A549 (cell line): Measurements from ENCODE around the gene PGM2L1. TPM values are rescaled to one million over a fixed set of nuclear protein-coding genes. Genes with fewer than 3 reads are reported as not detected.
A peak's percentile ranks its signal among the peaks of the same experiment; 100 is the strongest.

Experiments used
- ATAC-seq, 2 experiments: fragments of 200-7000 bp in 1 of 2; fragments of >200 bp in 1 of 2; cut with Nextera tagmentation in 1 of 2; cut with Tn5 transposase in 1 of 2; 3 replicates each; pipeline versions ENCODE4 v1.8.0 to v1.9.1; 2018 to 2020; ENCODE audit warnings: mild to moderate bottlenecking in 1 of 2, moderate library complexity in 1 of 2
- CTCF ChIA-PET: fragments of 300-600 bp; sonication (Branson Sonifier 250); formaldehyde crosslinking; extraction: SDS; loops from one replicate; lab custom pipeline; 2021; ENCODE audit warnings: antibody characterized with exemption, inconsistent platforms; lab: Yijun Ruan, JAX
- POLR2A ChIA-PET: fragments of 350-600 bp; formaldehyde crosslinking; extraction: SDS; loops from one replicate; lab custom pipeline; 2021; ENCODE audit warnings: antibody characterized with exemption, inconsistent platforms; lab: Yijun Ruan, JAX
- DNase-seq, 2 experiments: peaks; one replicate each; pipeline versions ENCODE4 v3.0.0 to v3.0.0-alpha.2; 2011 to 2016; ENCODE audit warnings: low read depth in 1 of 2, low spot score in 1 of 2
- FAIRE-seq: peaks from 2 replicates; lab custom pipeline; 2011; peaks lifted over from hg19 to GRCh38; lab: Jason Lieb, UNC
- H3K27ac ChIP-seq, 2 experiments: fragments of >200 bp; sonication (Bioruptor Twin); formaldehyde crosslinking; 3 replicates each; pipeline ENCODE4 v1.5.1; 2016 to 2017
- H3K4me1 ChIP-seq: fragments of >200 bp; sonication (Bioruptor Twin); formaldehyde crosslinking; 3 replicates; pipeline ENCODE4 v1.6.1; 2016
- H3K4me2 ChIP-seq: fragments of >200 bp; sonication (Bioruptor Twin); formaldehyde crosslinking; 3 replicates; pipeline ENCODE4 v1.6.1; 2016
- H3K4me3 ChIP-seq: fragments of >200 bp; sonication (Bioruptor Twin); formaldehyde crosslinking; 3 replicates; pipeline ENCODE4 v1.5.1; 2016
- H3K9me3 ChIP-seq: fragments of >200 bp; sonication (Bioruptor Twin); formaldehyde crosslinking; 3 replicates; pipeline ENCODE4 v1.6.1; 2016
- ATOH8 ChIP-seq: fragments of 250-450 bp; sonication (Bioruptor Pico); IDR thresholded peaks from 2 replicates; pipeline ENCODE4 v1.5.0; 2020; ENCODE audit warnings: low read depth, mild to moderate bottlenecking, moderate library complexity
- BCL3 ChIP-seq: fragments of >200 bp; sonication (Bioruptor Twin); formaldehyde crosslinking; IDR thresholded peaks from 3 replicates; pipeline ENCODE4 v1.6.1; 2016
- BHLHE40 ChIP-seq: IDR thresholded peaks from 2 replicates; pipeline ENCODE4 v1.6.1; 2012; ENCODE audit warnings: low read depth, low read length, inconsistent platforms
- CBX8 ChIP-seq: fragments of 200-600 bp; sonication (generic); IDR thresholded peaks from 2 replicates; pipeline ENCODE4 v1.6.1; 2016
- CTCF ChIP-seq: fragments of >200 bp; sonication (Bioruptor Twin); formaldehyde crosslinking; IDR thresholded peaks from 3 replicates; pipeline ENCODE4 v1.5.1; 2016
- EHF ChIP-seq: fragments of 250-450 bp; sonication (Bioruptor Pico); IDR thresholded peaks from 2 replicates; pipeline ENCODE4 v1.5.0; 2020; ENCODE audit warnings: mild to moderate bottlenecking
- EHMT2 ChIP-seq: fragments of 200-600 bp; sonication (generic); IDR thresholded peaks from 2 replicates; pipeline ENCODE4 v1.6.1; 2016; ENCODE audit warnings: antibody characterized with exemption, low read depth, mild to moderate bottlenecking, moderate library complexity
- FOSL2 ChIP-seq, 2 experiments: fragments of 450-650 bp in 1 of 2; fragments of >200 bp in 1 of 2; sonication (Bioruptor Twin) in 1 of 2; formaldehyde crosslinking; IDR thresholded peaks; 2 replicates each; pipeline versions ENCODE4 v1.5.0 to v1.6.1; 2016 to 2020; ENCODE audit warnings: mild to moderate bottlenecking in 1 of 2, moderate library complexity in 1 of 2
- HDAC2 ChIP-seq: fragments of 200-600 bp; sonication (generic); IDR thresholded peaks from 2 replicates; pipeline ENCODE4 v1.6.1; 2016
- HES2 ChIP-seq: fragments of >200 bp; sonication (Bioruptor Twin); formaldehyde crosslinking; IDR thresholded peaks from 2 replicates; pipeline ENCODE4 v1.6.1; 2016
- JUN ChIP-seq, 2 experiments: fragments of >200 bp; sonication (Bioruptor Twin); formaldehyde crosslinking; IDR thresholded peaks; 2 replicates in 1 of 2; 3 replicates in 1 of 2; pipeline ENCODE4 v1.6.1; 2016 to 2017
- KDM5A ChIP-seq: fragments of 200-600 bp; sonication (generic); IDR thresholded peaks from 2 replicates; pipeline ENCODE4 v1.6.1; 2016; ENCODE audit warnings: antibody characterized with exemption, mild to moderate bottlenecking
- MAFK ChIP-seq: fragments of 450-650 bp; IDR thresholded peaks from 2 replicates; pipeline ENCODE4 v1.6.1; 2014; ENCODE audit not compliant: partially characterized antibody
- MAX ChIP-seq: IDR thresholded peaks from 2 replicates; pipeline ENCODE4 v1.6.1; 2012
- MAZ ChIP-seq: fragments of 150-350 bp; IDR thresholded peaks from 2 replicates; pipeline ENCODE4 v1.6.1; 2014; ENCODE audit warnings: antibody characterized with exemption, low read depth, low read length, borderline replicate concordance
- MYC ChIP-seq: IDR thresholded peaks from 2 replicates; pipeline ENCODE4 v1.6.1; 2012; ENCODE audit warnings: mild to moderate bottlenecking, inconsistent platforms, low read length, improper control_type of control experiment, borderline replicate concordance
- NR3C1 ChIP-seq: fragments of >200 bp; sonication (Bioruptor Twin); formaldehyde crosslinking; IDR thresholded peaks from 3 replicates; pipeline ENCODE4 v1.6.1; 2017
- PBX3 ChIP-seq: IDR thresholded peaks from 2 replicates; pipeline ENCODE4 v1.6.1; 2012
- RAD21 ChIP-seq, 2 experiments: fragments of >200 bp in 1 of 2; sonication (Bioruptor Twin) in 1 of 2; formaldehyde crosslinking in 1 of 2; IDR thresholded peaks in 1 of 2; conservative IDR thresholded peaks in 1 of 2; 2 replicates in 1 of 2; 3 replicates in 1 of 2; pipeline ENCODE4 v1.6.1; 2012 to 2018; ENCODE audit warnings: inconsistent platforms in 1 of 2
- RARB ChIP-seq: fragments of 250-450 bp; sonication (Bioruptor Pico); IDR thresholded peaks from 2 replicates; pipeline ENCODE4 v1.8.0; 2021; ENCODE audit warnings: mild to moderate bottlenecking, moderate library complexity
- SMC3 ChIP-seq: fragments of >200 bp; sonication (Bioruptor Twin); formaldehyde crosslinking; IDR thresholded peaks from 3 replicates; pipeline ENCODE4 v1.6.1; 2018; ENCODE audit warnings: inconsistent platforms
- USF2 ChIP-seq: fragments of 450-650 bp; IDR thresholded peaks from 2 replicates; pipeline ENCODE4 v1.6.1; 2014; ENCODE audit warnings: antibody characterized with exemption
- ZNF302 ChIP-seq: fragments of 250-450 bp; sonication (Bioruptor Pico); IDR thresholded peaks from 2 replicates; pipeline ENCODE4 v1.9.0; 2021; ENCODE audit warnings: inconsistent platforms, mild to moderate bottlenecking, moderate library complexity
- ZSCAN20 ChIP-seq: fragments of 250-450 bp; sonication (Bioruptor Pico); IDR thresholded peaks from 2 replicates; pipeline ENCODE4 v1.8.0; 2022; ENCODE audit warnings: mild to moderate bottlenecking, moderate library complexity
- WGBS: methylation state at CpG from one replicate; pipeline ENCODE4 v1.1.6; 2017; ENCODE audit errors: missing lambda C conversion rate; 5-methylcytosine and 5-hydroxymethylcytosine counted together
- polyA plus RNA-seq, 4 experiments: library from polyadenylated mRNA; depleted of rRNA in 3 of 4; stranded (reverse); fragments of >200 nt; fragmentation: RNase III in 1 of 4; extraction: RNeasy Plus Mini Kit Qiagen cat#74134 plus additional on column Dnase treatment in 1 of 4; gene quantifications; 2 replicates in 3 of 4; 3 replicates in 1 of 4; pipeline ENCODE4 v1.2.3, GENCODE V29; 2011 to 2017

The PGM2L1 gene
- polyA plus RNA-seq, 2 of the 4 experiments (the other 2 are of a cell fraction) = 21.8 to 23.5 TPM

- TF ChIP-seq MAX (peak; percentile 94), CTCF (peak; percentile 29), HES2 (no peak), HDAC2 (no peak), CBX8 (no peak), JUN (IDR thresholded peaks at IDR 0.05) (peak in 1 of 2 experiments; percentile 73; a peak in 3 of 5 replicates), ATOH8 (CRISPR knock-in tag) (no peak), NR3C1 (no peak), RAD21 (conservative IDR thresholded peaks at IDR 0.05 in 1 of 2, IDR thresholded peaks at IDR 0.05 in 1 of 2) (peak in 1 of 2 experiments; percentile 58; a peak in 3 of 5 replicates), SMC3 (peak; percentile 67), MAZ (no peak)
Observed at GRCh38 chr11:74311352-74311926, 86.8 kb downstream of the PGM2L1 start, which contains the start of gene P4HA3 (continued).

- POLR2A ChIA-PET = no interaction called here
- ATAC-seq (peak; percentile 59 to 64; a peak in 5 of 6 replicates), DNase-seq (no peak)
- Histone ChIP-seq H3K27ac (peak overlapping the region; percentile 91 to 94), H3K9me3 (peaks cover 21% of the 10 kb centered on the region), H3K4me2 (peak overlapping the region; percentile 89), H3K4me1 (peaks cover 56% of the 10 kb centered on the region)
- CTCF ChIA-PET = interaction anchor here (0.6 to 3.1 kb wide), 4 partner anchors 30 to 543 kb away, joined by 3 to 11 read pairs (median 3); no protein-coding TSS in a partner anchor
- 66% methylated on average over 10 of the region's 11 CpGs for WGBS
- TF ChIP-seq FOSL2 (IDR thresholded peaks at IDR 0.05) (no peak), FOSL2 (CRISPR knock-in tag; IDR thresholded peaks at IDR 0.05) (no peak), CTCF (no peak), BCL3 (no peak), RARB (CRISPR knock-in tag) (no peak), MAFK (no peak), PBX3 (no peak), KDM5A (no peak), EHF (CRISPR knock-in tag) (no peak), EHMT2 (no peak), ZSCAN20 (CRISPR knock-in tag) (no peak), USF2 (no peak), ZNF302 (CRISPR knock-in tag) (no peak), MYC (no peak), BHLHE40 (no peak)
- TF ChIP-seq, all 56 proteins: peak for 0
- FAIRE-seq = no peak
- H3K4me3 ChIP-seq = peak overlapping the region; percentile 77
Observed at GRCh38 chr11:74310857-74311256, 87.4 kb downstream of the PGM2L1 start.
